ENCODE results near the gene DNAJB6. TPM values are rescaled to one million over a fixed set of nuclear protein-coding genes. Genes with fewer than 3 reads are reported as not detected.
"Not testable (repeated sequence)": the region's sequence is repeated elsewhere in the genome, so short reads cannot be mapped to it uniquely, and the experiment has no call there.

DNAJB6 gene
- total and polyA plus RNA-seq, 4 donors: 118 to 143 (median 128) TPM

DNA sequence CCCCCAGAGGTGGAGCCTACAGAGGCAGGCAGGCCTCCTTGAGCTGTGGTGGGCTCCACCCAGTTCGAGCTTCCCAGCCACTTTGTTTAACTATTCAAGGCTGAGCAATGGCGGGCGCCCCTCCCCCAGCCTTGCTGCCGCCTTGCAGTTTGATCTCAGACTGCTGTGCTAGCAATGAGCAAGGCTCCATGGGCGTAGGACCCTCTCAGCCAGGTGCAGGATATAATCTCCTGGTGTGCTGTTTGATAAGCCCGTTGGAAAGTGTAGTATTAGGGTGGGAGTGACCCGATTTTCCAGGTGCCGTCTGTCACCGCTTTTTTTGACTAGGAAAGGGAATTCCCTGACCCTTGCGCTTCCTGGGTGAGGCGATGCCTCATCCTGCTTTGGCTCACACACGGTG, 117.2 kb downstream of the DNAJB6 start:
- ATAC-seq (ENCODE audit: low FRiP score); intact Hi-C loops (cut with DNase I); H3K4me1 ChIP-seq (ENCODE audit: control insufficient read depth in 1 of 2, insufficient read depth in 2 of 2, low read length in 2 of 2); H3K36me3 ChIP-seq (ENCODE audit: control insufficient read depth in 1 of 2, insufficient read depth in 2 of 2, low read length in 1 of 2); H3K4me3 ChIP-seq (ENCODE audit: low read length in 2 of 2); H3K9me3 ChIP-seq (ENCODE audit: control insufficient read depth, low read length); H3K27ac ChIP-seq (ENCODE audit: low read depth in 1 of 2, low read length in 2 of 2); H3K27me3 ChIP-seq (ENCODE audit: control insufficient read depth in 1 of 2, insufficient read depth in 2 of 2, low read length in 1 of 2): not testable (repeated sequence)
- peak; percentile 2 to 25 for DNase-seq
- 82 to 88% methylated on average over 12 of the region's 12 CpGs for WGBS, 2 donors

- no peak overlapping the region for H3K27ac ChIP-seq (ENCODE audit: low read depth in 1 of 2, low read length in 2 of 2)
- WGBS, 2 donors: 26 to 28% methylated on average over 27 of the region's 27 CpGs
- no peaks in the 10 kb centered on the region for H3K4me1 ChIP-seq (ENCODE audit: control insufficient read depth in 1 of 2, insufficient read depth in 2 of 2, low read length in 2 of 2)
- H3K9me3 ChIP-seq (ENCODE audit: control insufficient read depth, low read length): peaks cover 5% of the 10 kb centered on the region
- no peak for ATAC-seq (ENCODE audit: low FRiP score)
- H3K4me3 ChIP-seq (ENCODE audit: low read length in 2 of 2): no peak overlapping the region
- DNase-seq: peak; percentile 21 to 62
- intact Hi-C loops (cut with DNase I): no loop called here
- no peaks in the 10 kb centered on the region for H3K36me3 ChIP-seq (ENCODE audit: control insufficient read depth in 1 of 2, insufficient read depth in 2 of 2, low read length in 1 of 2)
- H3K27me3 ChIP-seq (ENCODE audit: control insufficient read depth in 1 of 2, insufficient read depth in 2 of 2, low read length in 1 of 2): no peaks in the 10 kb centered on the region
Measured at GRCh38 chr7:157457355-157458253, 120.8 kb downstream of the DNAJB6 start.

- Histone ChIP-seq H3K36me3 (ENCODE audit: control insufficient read depth in 1 of 2, insufficient read depth in 2 of 2, low read length in 1 of 2) (no peaks in the 10 kb centered on the region), H3K27me3 (ENCODE audit: control insufficient read depth in 1 of 2, insufficient read depth in 2 of 2, low read length in 1 of 2) (no peaks in the 10 kb centered on the region), H3K4me1 (ENCODE audit: control insufficient read depth in 1 of 2, insufficient read depth in 2 of 2, low read length in 2 of 2) (no peaks in the 10 kb centered on the region), H3K27ac (ENCODE audit: low read depth in 1 of 2, low read length in 2 of 2) (no peak overlapping the region), H3K4me3 (ENCODE audit: low read length in 2 of 2) (no peak overlapping the region), H3K9me3 (ENCODE audit: control insufficient read depth, low read length) (peaks cover 5% of the 10 kb centered on the region)
- no peak for ATAC-seq (ENCODE audit: low FRiP score)
- DNase-seq: peak in 1 of 2 donors; percentile 39
- intact Hi-C loops (cut with DNase I): no loop called here
- 45 to 53% methylated on average over 9 of the region's 9 CpGs for WGBS, 2 donors
Measured at GRCh38 chr7:157458254-157458633, 121.4 kb downstream of the DNAJB6 start.

DNA sequence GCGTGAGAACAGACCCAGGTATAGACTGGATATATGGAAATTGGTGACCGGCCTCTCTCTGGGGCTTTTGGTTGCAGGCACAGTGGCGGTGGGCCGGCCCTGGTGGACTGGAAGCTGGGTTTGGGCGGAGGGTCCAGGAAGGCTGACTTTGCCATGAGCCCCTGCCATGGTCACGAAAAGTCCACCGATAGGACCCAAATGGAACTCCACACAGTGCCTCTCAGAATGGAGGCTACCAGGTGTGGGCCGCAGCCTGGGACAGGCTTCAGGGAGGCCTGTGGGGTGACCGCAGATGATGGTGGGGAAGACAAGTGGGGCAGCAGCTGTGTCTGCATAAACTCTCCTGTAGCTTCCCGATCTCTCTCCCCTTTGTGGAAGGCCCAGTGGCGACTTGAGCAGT, 123.2 kb downstream of the DNAJB6 start:
- ATAC-seq (ENCODE audit: low FRiP score) (no peak), DNase-seq (peak in 1 of 2 donors; percentile 59)
- Histone ChIP-seq H3K36me3 (ENCODE audit: control insufficient read depth in 1 of 2, insufficient read depth in 2 of 2, low read length in 1 of 2) (no peaks in the 10 kb centered on the region), H3K4me3 (ENCODE audit: low read length in 2 of 2) (no peak overlapping the region), H3K27ac (ENCODE audit: low read depth in 1 of 2, low read length in 2 of 2) (no peak overlapping the region), H3K27me3 (ENCODE audit: control insufficient read depth in 1 of 2, insufficient read depth in 2 of 2, low read length in 1 of 2) (no peaks in the 10 kb centered on the region), H3K4me1 (ENCODE audit: control insufficient read depth in 1 of 2, insufficient read depth in 2 of 2, low read length in 2 of 2) (no peaks in the 10 kb centered on the region), H3K9me3 (ENCODE audit: control insufficient read depth, low read length) (no peaks in the 10 kb centered on the region)
- intact Hi-C loops (cut with DNase I): no loop called here
- 93 to 95% methylated on average over 11 of the region's 11 CpGs for WGBS, 2 donors

- H3K4me1 ChIP-seq (ENCODE audit: control insufficient read depth in 1 of 2, insufficient read depth in 2 of 2, low read length in 2 of 2): no peaks in the 10 kb centered on the region
- ATAC-seq (ENCODE audit: low FRiP score) (no peak), DNase-seq (peak in 1 of 2 donors; percentile 17)
- no peaks in the 10 kb centered on the region for H3K36me3 ChIP-seq (ENCODE audit: control insufficient read depth in 1 of 2, insufficient read depth in 2 of 2, low read length in 1 of 2)
- H3K27ac ChIP-seq (ENCODE audit: low read depth in 1 of 2, low read length in 2 of 2): no peak overlapping the region
- no peaks in the 10 kb centered on the region for H3K9me3 ChIP-seq (ENCODE audit: control insufficient read depth, low read length)
- intact Hi-C loops (cut with DNase I): no loop called here
- no peaks in the 10 kb centered on the region for H3K27me3 ChIP-seq (ENCODE audit: control insufficient read depth in 1 of 2, insufficient read depth in 2 of 2, low read length in 1 of 2)
- H3K4me3 ChIP-seq (ENCODE audit: low read length in 2 of 2): no peak overlapping the region
- WGBS, 2 donors: 68 to 82% methylated on average over 11 of the region's 11 CpGs
Measured at GRCh38 chr7:157460721-157461120, 123.9 kb downstream of the DNAJB6 start.

DNA sequence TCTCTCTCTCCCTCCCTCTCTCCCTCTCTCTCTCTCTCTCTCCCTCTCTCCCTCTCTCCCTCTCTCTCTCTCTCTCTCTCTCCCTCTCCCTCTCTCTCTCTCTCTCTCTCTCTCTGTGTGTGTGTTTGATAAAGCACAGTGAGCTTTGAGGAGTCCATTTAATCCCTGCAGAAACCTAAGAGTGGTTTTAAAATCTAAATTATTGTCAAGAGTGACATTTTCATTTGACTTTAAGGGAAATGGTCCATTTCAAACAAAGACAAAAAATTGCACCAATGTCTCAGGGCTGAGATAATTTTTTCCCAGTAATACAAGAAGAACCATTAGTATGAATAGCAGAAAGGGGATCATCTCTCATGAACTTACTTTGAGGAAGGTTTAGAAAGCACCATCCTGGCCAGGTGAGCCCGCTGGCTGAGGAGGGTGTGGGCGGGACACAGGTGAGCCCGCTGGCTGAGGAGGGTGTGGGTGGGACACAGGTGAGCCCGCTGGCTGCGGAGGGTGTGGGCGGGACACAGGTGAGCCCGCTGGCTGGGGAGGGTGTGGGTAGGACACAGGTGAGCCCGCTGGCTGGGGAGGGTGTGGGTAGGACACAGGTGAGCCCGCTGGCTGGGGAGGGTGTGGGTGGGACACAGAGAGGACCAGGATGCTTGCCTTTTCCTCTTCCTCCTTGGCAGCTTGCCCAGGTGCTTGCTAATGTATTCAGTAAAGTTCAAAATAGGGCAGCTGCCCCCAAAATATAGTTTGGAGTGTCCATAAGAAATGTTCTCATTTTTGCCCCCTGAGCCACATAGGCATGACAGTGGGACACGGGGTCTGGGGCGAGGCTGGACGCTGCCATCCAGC, 125.0 kb downstream of the DNAJB6 start:
- no peaks in the 10 kb centered on the region for H3K36me3 ChIP-seq (ENCODE audit: control insufficient read depth in 1 of 2, insufficient read depth in 2 of 2, low read length in 1 of 2)
- no peaks in the 10 kb centered on the region for H3K4me1 ChIP-seq (ENCODE audit: control insufficient read depth in 1 of 2, insufficient read depth in 2 of 2, low read length in 2 of 2)
- no peaks in the 10 kb centered on the region for H3K9me3 ChIP-seq (ENCODE audit: control insufficient read depth, low read length)
- H3K27me3 ChIP-seq (ENCODE audit: control insufficient read depth in 1 of 2, insufficient read depth in 2 of 2, low read length in 1 of 2): no peaks in the 10 kb centered on the region
- no peak overlapping the region for H3K27ac ChIP-seq (ENCODE audit: low read depth in 1 of 2, low read length in 2 of 2)
- DNase-seq: peak in 1 of 2 donors; percentile 21
- H3K4me3 ChIP-seq (ENCODE audit: low read length in 2 of 2): no peak overlapping the region
- intact Hi-C loops (cut with DNase I): no loop called here
- no peak for ATAC-seq (ENCODE audit: low FRiP score)
- 60 to 65% methylated on average over 11 of the region's 12 CpGs for WGBS, 2 donors

DNA sequence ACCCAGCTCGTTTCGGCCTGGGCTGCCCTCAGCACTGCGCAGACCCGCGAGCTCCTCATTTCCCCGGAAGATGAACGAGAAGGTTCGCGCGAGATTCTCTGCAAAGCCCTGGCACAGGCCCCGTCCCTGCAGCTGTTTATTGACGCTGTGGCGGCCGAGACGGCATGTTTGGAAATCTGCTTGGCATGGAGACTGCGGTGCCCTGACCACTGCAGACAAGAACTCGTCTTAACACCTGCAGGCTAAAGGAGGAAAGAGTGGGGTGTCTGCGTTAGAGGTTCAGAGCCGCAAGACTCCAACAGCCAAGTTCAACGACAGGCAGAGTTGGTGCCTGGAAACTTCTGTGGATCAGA, 125.6 kb downstream of the DNAJB6 start:
- intact Hi-C loops (cut with DNase I): no loop called here
- H3K27me3 ChIP-seq (ENCODE audit: control insufficient read depth in 1 of 2, insufficient read depth in 2 of 2, low read length in 1 of 2): no peaks in the 10 kb centered on the region
- H3K4me1 ChIP-seq (ENCODE audit: control insufficient read depth in 1 of 2, insufficient read depth in 2 of 2, low read length in 2 of 2): no peaks in the 10 kb centered on the region
- 81 to 82% methylated on average over 20 of the region's 20 CpGs for WGBS, 2 donors
- DNase-seq: peak in 1 of 2 donors; percentile 60
- no peak overlapping the region for H3K4me3 ChIP-seq (ENCODE audit: low read length in 2 of 2)
- H3K27ac ChIP-seq (ENCODE audit: low read depth in 1 of 2, low read length in 2 of 2): no peak overlapping the region
- ATAC-seq (ENCODE audit: low FRiP score): no peak
- H3K9me3 ChIP-seq (ENCODE audit: control insufficient read depth, low read length): no peaks in the 10 kb centered on the region
- no peaks in the 10 kb centered on the region for H3K36me3 ChIP-seq (ENCODE audit: control insufficient read depth in 1 of 2, insufficient read depth in 2 of 2, low read length in 1 of 2)

GRCh38 chr7:157462840-157463239, 126.0 kb downstream of the DNAJB6 start:
- 66 to 69% methylated on average over 10 of the region's 10 CpGs for WGBS, 2 donors
- intact Hi-C loops (cut with DNase I): no loop called here
- DNase-seq: peak in 1 of 2 donors; percentile 32

More at GRCh38 chr7:157462840-157463239, 126.0 kb downstream of the DNAJB6 start:
- no peaks in the 10 kb centered on the region for H3K27me3 ChIP-seq (ENCODE audit: control insufficient read depth in 1 of 2, insufficient read depth in 2 of 2, low read length in 1 of 2)
- no peak overlapping the region for H3K27ac ChIP-seq (ENCODE audit: low read depth in 1 of 2, low read length in 2 of 2)
- H3K4me1 ChIP-seq (ENCODE audit: control insufficient read depth in 1 of 2, insufficient read depth in 2 of 2, low read length in 2 of 2): no peaks in the 10 kb centered on the region
- H3K9me3 ChIP-seq (ENCODE audit: control insufficient read depth, low read length): no peaks in the 10 kb centered on the region
- H3K4me3 ChIP-seq (ENCODE audit: low read length in 2 of 2): no peak overlapping the region
- H3K36me3 ChIP-seq (ENCODE audit: control insufficient read depth in 1 of 2, insufficient read depth in 2 of 2, low read length in 1 of 2): no peaks in the 10 kb centered on the region
- ATAC-seq (ENCODE audit: low FRiP score): no peak
